Activated CD4-positive, CD25-positive, alpha-beta regulatory T cell (primary cell): ENCODE measurements around the gene NXF1.
"Not testable (repeated sequence)": the region's sequence is repeated elsewhere in the genome, so short reads cannot be mapped to it uniquely, and the experiment has no call there.

Experiments
- DNase-seq, 4 experiments: peaks; one replicate each; lab custom pipeline; 2025; lab: John Stamatoyannopoulos, UW

The NXF1 gene

DNA sequence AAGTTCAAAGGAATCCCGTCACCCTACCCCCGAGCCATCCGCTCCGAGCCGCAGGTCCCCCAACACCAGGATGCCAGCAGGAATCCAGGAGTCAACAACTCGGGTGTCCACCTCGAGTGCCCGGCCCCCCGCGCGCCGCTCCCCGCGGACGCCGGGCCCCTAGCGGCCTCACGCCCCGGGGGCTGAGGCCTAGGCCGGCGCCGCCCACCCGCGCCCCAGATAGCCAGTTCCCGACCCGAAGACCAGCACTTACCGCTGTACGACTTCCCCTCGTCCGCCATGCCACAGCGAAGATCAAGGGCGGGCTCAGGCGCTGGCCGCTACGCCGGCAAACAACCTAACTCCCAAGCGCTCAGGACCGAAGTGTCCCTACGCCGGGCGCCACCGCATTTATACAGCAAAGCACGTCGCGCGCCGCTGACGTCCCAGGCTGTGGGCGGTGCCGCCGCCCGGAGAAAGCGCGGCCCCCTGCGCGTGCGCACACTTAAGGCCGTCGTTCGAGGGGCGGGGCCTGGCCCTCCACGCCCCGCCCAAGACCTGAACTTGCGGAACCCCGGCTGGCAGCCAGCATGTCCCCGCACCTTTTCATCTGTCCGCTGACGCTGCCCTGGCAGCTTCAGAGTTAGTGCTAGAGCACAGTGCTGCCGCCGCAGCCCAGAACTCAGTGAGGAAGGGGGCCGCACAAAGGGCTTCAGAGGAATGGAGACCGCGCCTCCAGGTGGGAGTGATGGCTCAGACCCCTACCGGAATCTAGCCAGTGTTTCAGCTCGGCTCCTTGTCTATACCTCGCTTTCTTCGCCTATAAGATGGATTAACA, at the start of gene NXF1:
Gene NXF1, minus strand, starts transcription at position 365 of the 817 bp plus-strand sequence. Its CDS starts 84 bp downstream, at position 281.
- peak; percentile 91 to 97 (median 93) for DNase-seq

DNA sequence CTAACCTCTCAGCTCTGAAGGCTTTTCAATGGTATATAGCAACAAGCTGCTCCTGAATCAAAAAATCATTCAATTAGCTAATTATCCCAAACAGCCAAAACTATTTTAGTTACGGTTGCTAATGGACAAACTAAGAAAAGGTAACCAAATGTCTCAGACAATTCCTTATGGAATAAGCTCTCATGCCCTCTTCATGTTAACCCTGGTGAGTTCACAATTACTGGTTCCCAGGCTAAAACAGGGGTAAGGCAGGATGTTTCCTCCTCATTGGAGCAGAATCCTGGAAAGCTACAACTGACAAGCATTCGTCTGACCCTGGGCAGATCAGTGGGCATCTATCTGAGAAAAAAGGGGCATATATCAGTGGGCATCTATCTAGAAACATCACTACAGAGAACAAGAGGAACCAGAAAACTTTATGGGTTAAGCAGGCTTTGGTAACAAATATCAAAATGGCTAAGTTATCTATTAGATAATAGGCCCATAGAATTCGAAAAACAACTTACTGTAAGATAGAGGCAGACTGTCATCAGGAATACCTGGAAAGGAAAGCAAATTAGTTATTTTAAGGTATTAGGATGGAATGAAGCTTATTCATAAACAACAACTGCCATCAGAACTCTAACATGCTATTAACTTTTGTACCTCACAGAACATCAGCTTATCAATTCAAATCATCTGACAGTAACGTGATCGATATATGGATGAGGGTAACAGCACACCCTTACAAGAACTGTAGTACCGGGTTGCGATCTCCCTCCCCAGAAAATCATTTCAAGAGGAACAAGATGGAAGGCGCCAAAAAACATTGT, 49.0 kb upstream of the NXF1 start:
- DNase-seq: no peak

DNA sequence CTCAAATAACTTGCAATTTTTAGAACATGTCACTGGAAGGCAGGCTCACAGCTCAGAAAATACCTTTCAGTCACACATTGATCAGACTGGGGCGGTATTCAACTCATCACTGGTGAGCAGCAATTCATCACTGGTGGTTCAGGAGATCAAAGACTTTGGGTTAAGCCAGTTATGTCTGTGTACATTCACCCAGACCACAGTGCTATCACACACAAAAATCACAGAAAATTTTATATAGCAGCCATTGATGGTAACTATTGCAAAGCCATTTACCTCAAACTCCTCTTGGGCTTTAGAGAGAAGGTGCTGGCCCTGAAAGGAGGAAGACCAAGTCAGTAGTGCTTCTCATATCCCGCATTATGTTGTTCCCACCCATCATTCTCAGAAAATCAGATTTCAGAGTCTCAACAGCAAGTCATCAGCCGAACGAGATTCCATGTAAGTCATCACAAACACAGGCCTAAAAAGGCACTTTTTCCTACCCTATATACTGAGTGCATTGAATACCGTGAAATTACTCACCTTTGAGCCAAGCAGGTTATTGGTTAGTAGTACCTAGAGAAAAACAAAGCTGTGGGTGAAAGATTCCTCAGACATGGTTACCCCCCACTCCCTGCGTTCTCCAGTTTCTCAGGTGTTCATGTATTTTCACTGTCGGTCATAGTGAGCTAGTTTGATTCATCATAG, 48.2 kb upstream of the NXF1 start:
- no peak for DNase-seq

DNA sequence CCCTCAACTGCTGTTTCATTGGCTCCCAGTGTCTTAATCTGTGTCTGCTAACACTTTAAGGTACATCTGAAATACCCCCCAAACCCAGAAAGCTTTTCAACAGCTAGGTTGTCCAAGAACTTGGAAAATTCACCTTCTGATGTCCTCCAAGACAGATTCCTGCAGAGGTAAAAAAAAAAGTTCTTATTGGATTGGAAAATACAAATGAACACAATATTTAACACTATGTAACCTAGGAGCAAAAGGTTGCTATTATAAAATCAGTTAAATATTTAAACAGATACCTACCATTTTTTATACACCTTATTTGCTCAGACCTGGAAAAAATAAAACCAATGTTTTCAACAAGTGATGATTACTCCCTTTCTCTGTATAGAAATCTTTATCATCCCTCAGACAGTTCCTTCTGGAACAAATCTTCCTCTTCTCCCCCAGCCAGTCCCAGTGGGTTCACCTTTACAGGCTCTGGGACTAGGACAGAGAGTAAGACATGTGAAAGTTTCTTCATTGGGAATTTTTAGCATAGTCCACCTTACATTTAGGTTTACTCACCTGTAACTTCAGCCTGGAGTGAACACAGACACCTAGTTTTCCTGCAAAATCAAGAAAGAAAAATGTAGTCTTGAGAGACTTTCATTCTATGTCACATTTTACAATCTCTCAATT, 47.4 kb upstream of the NXF1 start:
- no peak for DNase-seq

DNA sequence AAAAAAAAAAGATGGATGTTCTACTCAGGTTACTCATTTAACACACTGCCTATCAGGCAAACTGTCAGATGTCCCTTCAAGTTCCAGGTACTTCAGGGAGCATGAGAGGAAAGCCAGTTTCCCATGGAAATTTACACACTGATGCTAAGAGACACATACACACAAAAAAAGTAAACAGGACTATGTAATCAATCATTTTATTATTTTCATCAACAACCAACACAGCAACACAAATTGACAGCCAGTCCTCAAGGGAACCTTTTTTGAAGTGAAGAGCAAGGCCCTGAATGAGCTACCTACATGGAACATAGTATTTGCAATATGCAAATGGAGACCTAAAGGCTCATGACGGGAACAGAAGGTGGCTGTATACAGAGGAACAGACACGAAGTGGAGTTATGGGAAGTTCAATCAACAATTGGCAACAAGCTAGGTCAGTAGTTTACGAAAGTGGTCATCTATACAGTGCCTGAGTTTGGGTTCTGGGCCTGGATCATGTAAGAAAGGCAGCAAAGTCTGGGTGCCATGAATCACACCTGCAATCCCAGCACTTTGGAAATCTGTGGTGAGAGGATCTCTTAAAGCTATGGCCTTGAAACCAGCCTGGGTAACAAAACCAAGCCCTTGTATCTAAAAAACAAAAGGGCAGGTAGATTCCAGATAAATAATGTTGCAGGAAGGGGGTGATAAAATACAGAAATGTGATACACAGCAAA, 46.7 kb upstream of the NXF1 start:
- DNase-seq: no peak

DNA sequence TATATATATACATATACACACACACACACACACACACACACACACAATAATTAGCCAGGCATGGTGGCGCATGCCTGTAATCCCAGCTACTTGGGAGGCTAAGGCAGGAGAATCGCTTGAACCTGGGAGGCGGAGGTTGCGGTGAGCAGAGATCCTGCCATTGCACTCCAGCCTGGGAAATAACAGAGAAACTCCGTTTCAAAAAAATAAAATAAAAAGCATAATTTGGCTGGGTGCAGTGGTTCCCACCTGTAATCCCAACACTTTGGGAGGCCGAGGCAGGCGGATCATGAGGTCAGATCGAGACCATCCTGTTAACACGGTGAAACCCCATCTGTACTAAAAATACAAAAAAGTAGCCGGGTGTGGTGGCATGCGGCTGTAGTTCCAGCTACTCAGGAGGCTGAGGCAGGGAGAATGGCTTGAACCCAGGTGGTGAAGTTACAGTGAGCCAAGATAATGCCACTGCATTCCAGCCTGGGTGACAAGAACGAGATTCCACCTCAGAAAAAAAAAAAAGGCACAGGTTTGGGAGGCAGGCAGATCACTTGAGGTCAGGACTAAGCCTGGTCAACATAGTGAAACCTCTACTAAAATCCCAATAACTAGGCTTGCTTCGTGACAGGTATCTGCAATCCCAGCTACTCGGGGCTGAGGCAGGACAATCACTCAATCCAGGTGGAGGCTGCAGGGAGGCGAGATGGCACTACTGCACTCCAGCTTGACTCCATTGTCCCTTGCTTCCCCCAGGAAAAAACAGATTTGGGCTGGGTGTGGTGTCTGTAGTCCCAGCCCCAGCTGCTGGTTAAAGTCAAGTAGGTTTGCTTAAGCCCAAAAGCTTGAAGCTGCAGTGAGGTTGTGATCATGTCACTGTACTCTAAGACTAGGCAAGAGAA, 45.9 kb upstream of the NXF1 start:
- DNase-seq: no peak

DNA sequence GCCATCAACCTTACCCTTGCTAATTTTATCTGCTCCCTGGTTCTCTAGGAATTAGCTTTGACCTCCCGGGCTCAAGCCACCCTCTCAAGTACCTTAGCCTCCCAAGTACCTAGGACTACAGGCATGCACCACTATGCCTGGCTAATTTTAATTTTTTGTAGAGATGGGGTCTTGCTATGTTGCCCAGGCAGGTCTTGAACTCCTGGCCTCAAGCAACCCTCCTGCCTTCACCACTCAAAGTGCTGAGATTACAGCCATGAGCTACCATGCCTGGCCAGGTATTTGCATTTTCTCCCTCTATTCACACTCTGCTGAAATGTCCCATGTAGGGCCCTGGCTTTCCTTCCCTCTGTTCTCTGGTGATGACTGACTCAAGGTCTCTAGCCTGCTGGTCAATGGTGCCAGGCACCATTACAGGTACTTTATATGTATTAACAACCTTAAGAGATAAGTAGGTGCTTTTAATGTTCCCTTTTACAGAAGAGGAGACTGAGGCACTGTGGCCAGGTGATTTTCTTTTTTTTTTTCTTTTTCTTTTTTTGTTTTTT, 42.6 kb upstream of the NXF1 start:
- no peak for DNase-seq

DNA sequence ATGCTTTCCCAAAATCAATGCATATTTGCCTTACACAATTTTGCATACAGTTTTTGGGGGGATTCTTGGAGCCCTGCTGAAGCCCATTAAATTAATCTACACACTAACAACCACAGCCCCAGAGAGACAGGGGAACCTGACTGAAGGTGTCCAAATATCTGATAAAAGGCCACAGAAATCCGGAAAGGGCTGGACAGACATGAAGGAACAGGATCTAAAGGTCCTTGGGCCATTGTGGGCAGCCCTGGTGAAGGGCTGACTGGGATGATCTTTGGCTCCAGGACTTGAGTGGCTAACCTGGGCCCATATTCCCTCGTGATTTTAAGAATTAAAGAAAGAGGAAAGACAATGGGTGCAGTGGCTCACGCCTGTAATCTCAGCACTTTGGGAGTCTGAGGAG, 40.9 kb upstream of the NXF1 start:
- DNase-seq: no peak

DNA sequence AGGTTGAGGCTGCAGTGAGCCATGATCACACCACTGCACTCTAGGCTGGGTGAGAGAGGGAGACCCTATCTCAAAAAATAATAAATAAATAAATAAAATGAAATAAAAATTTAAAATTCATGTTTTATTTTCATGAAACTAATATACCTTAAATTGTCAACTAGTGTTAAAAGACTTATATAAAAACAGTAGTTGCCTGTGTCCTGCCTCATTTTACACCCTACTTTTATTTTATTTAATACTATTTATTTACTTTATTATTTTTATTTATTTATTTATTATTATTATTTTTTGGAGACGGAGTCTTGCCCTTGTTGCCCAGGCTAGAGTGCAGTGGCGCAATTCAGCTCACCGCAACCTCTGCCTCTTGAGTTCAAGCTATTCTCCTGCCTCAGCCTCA, 38.9 kb upstream of the NXF1 start:
- DNase-seq: no peak

DNA sequence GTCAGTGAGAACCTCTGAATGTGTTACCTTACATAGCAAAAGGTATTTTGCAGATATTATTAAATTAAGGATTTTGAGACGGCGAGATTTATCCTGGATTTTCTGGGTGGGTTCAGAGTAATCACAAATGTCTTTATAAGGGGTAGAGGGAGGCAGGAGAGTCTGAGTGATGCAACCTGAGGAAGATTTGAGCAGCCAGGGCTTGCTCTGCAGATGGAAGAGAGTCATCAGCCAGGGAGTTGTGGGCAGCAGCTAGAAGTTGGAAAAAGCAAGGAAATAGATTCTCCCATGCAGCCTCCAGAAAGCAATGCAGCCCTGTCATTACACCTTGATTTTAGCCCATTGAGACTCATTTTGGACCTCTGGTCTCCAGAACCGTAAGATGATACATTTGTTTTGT, 38.2 kb upstream of the NXF1 start:
- DNase-seq: no peak

DNA sequence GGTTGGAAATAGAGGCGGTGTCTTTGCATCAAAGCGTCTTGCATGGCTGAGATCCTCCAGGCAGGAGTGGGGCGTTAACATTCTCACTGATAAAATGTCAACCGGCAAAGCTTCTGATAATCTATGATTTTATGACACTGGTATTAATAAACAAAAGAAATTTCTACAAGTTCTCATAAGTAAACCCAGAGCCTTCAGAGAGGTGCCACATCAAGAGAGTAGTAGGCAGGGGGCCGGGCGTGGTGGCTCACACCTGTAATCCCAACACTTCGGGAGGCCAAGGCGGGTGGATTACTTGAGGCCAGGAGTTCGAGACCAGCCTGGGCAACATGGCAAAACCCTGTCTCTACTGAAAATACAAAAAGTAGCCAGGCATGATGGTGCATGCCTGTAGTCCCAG, 37.7 kb upstream of the NXF1 start:
- not testable (repeated sequence) for DNase-seq

DNA sequence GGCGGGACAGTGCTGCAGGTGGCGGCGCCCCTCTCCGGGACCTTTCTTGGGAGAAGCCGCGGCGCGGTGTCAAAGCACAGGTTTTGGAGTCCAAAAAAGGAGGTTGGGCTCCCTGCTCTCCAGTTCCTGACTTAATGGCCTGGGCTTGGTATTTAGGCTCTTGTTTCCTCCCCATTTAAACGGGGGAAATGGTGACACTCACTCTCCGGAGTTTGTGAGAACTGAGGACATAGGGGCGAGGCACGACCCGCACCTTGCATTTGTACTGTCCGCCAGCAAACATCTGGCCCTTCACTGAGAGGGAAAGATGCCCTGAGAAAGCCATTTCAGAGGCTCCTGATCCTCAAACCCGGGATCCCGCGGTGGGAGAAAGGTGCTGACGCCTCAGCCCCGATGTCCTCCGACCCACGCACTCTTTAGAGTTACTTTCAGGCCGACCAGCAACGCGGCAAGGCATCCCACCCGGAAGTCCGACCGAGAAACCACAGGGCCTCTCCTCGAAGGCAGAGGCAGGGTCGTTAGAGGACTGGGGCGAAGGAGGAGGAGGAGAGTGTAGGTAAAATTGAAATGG, 37.0 kb upstream of the NXF1 start:
- DNase-seq: peak in 3 of 4 experiments; percentile 14 to 33 (median 14)

DNA sequence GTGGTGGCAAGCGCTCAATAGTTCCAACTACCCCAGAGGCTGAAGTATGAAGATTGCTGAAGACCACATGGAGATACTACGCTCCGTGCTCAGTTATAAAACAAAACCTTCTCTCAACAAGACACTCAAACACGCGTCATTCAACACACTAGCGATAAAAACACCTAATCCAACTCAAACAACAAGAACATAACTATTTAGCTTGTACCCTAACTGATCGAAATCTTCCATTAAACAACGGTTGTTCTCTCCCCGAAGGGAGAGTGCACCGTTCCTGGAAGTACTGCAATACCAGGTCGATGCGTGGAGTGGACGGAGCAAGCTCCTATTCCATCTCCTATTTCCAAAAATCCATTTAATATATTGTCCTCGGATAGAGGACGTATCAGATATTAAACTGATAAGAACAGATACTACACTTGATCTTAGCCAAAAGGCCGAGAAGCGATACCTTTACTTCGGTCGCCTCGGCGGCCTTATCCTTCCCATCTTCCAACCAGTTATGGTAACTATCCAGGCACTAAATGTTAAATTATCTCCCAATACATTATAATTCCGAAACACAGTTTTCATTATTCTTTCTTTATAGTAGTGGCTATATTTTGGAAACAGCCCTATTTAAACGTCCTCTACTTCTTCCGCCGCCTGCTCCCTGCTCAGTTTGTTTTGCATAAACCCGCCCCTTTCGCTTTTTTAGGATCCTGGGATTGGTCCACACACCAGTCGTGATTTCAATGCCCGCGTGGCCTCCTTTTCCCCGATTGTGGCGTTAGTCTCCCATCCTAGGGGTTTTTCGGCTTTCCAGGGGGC, 36.3 kb upstream of the NXF1 start:
- DNase-seq: peak; percentile 61 to 80 (median 70)

DNA sequence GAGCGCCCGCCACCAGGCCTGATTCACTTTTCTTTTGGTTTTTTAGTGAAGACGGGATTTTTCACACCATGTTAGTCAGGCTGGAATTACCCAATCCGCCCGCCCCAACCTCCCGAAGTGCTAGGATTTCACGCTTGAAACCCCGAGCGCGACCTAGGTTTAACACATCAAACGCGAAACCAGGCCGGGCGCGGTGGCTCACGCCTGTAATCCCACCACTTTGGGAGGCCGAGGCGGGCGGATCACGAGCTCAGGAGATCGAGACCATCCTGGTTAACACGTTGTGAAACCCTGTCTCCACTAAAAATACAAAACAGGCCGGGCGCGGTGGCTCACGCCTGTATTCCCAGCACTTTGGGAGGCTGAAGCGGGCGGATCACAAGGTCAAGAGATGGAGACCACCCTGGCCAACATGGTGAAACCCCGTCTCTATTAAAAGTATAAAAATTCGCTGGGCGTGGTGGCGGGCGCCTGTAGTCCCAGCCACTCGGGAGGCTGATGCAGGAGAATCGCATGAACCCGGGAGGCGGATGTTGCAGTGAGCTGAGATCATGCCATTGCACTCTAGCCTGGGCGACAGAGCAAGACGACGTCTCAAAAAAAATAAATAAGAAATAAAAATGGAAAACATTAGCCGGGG, 35.6 kb upstream of the NXF1 start:
- DNase-seq: peak; percentile 23 to 80 (median 60)

DNA sequence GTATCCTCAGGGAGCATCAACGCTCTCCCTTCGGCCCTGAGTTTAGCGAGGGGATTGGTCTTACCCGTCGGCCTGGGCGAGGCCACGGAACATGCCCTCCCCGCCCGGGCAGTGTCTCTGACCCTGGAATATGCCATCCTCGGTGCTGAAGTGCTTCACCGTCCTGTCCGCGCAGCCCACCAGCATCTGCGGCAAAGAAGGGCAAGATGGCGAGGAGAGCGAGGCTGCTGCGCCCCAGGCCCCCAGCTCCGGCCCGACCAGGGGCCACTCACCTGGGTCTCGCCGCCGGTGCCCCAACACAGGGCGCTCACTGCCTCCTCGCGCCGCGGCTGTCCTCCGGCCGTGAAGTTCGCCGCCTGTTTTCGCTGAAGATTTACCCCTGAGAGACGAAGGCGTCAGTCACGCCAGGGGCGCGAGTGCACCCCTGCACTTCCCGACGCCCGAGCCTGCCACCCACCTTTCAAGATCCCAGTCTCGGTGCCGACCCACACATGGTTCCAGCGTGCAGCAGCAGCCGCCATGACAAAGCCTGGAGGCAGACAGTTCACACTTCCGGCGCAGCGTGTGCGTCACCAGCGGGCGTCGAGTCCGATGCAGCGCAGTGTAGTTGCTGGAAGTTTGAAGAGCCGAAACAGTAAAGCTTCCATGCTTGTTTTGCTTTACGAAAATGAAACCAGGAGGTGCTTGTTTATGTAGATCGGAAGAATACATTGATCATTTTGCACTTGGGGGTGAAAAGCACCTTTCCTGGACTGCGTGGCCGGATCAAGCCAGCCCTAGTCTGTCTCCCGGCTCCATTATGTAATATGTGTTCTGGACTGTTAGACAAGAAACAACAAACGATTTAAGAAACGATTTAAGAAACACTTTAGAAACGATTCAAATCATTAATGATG, 34.1 kb upstream of the NXF1 start, which contains the start of gene WDR74:
Gene WDR74, minus strand, starts transcription at position 541 of the 896 bp plus-strand sequence. Its CDS starts 20 bp downstream, at position 521.
- peak; percentile 62 to 88 (median 83) for DNase-seq

DNA sequence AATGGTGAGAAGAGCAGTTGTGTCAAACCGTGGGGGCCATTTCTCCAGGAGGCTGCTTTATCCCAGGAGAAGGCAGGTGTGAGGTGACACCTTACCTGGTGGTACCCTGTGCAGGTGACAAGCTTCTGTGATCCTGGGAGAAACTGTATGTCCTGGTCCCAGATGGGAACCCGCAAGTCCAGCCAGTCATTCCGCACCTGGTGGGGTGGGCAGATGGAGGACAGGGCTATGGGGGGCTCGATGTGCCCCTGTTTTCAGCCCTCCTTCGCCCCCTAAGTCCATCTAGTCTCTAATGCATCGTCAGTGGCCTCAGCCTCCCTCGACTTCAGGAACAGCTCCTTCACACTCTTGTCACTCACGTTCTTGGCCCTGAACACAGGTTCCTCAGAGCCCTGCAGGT, 30.1 kb upstream of the NXF1 start:
- no peak for DNase-seq
